Activated CD8-positive, alpha-beta memory T cell treated with anti-CD3 and anti-CD28 coated beads, Interleukin-2, amount 50 U/mL, for 4 hours (primary cell): ENCODE results near the gene CCL28.
"Not testable (repeated sequence)": the region's sequence is repeated elsewhere in the genome, so short reads cannot be mapped to it uniquely, and the experiment has no call there.

ENCODE experiments used
- DNase-seq: peaks from one replicate; pipeline ENCODE4 v3.0.0-alpha.2; 2020

CCL28 gene, protein sequence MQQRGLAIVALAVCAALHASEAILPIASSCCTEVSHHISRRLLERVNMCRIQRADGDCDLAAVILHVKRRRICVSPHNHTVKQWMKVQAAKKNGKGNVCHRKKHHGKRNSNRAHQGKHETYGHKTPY

DNA sequence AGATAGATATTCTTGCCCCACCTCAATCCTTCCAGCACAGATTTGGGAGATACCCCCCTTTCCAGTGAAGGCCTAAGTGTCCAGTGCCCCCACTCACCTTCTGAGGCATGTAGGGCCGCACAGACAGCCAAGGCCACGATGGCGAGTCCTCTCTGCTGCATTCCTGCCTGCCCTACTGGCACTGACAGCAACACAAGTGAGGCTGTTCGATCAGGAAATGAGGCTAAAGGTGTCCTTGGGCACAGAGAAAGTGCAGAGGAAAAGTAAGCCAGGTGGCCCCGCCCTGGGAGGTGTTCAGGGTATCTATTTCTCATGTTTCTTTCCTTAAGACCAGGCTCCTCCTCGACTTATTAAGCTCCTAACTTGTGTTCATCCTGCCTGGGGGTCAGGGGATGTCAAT lies at the start of gene CCL28:
CCL28 (minus strand) TSS at position 236 of the 400 bp plus-strand sequence; CDS start at position 161, 75 bp downstream.
- no peak for DNase-seq

DNA sequence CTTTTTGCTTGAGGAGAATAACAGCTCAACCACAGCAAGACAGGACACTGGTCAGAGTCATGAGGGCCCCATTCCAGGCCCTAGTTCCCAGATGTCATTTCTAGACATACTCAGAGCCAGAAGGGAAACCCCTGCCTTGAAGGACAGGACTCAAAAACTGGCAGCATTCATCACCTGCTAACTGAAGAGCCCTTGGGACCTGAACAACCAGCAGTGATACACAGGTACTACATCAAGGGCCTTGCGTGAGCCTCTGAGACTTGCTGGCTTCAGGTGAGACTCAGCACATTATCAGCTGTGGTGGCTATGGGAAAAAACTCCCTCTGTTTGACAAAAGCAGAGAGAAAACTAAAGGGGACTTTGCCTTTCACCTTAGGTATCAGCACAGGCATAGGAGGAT lies 48.9 kb upstream of the CCL28 start:
- DNase-seq = no peak

DNA sequence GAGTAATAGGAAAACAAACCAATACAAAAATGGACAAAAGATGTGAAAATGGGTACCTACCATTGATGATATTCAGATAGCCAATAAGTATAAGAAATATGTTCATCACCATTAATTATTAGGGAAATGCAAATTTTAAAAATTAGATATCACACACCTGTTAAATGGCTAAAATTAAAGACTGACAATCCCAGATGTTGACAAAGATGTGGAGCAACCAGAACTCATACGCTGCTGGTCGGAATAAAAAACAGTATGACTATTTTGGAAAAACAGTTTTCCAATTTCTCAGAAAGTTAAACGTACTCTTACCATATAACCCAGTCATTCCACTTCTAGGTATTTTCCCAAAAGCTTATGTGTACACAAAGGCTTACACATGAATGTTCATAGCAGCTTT lies 44.4 kb upstream of the CCL28 start:
- no peak for DNase-seq

DNA sequence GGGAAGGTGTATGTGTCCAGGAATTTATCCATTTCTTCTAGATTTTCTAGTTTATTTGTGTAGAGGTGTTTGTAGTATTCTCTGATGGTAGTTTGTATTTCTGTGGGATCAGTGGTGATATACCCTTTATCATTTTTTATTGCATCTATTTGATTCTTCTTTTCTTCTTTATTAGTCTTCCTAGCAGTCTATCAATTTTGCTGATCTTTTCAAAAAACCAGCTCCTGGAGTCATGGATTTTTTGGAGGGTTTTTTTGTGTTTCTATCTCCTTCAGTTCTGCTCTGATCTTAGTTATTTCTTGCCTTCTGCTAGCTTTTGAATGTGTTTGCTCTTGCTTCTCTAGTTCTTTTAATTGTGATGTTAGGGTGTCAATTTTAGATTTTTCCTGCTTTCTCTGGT lies 29.4 kb upstream of the CCL28 start:
- not testable (repeated sequence) for DNase-seq

DNA sequence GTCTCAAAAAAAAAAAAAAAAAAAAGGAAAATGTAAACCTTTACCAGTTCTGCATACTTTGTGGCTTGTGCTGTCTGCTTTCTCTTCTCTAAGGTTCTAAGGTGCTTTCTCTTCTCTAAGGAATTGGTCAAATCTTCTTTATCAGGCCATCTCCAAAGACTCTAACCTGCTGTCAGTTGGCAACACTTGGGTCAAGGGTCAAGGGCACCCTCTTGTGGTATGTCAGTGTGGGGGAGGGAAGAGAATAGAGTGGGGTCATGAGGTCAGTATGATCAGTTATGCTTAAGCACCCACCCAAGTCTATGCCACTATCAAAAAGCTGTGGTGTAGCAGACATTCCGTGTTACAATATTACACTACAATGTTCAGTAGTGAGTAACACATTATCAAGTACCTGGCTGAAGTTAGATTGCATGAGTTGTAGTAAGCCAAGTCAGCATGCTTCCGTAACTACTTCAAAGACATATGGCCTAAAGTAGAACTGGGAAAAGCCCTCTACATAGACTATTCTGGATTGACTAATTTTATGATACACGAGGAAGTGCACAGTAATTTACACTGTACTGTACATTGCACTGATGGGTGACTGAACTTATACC lies 25.0 kb upstream of the CCL28 start:
- no peak for DNase-seq

DNA sequence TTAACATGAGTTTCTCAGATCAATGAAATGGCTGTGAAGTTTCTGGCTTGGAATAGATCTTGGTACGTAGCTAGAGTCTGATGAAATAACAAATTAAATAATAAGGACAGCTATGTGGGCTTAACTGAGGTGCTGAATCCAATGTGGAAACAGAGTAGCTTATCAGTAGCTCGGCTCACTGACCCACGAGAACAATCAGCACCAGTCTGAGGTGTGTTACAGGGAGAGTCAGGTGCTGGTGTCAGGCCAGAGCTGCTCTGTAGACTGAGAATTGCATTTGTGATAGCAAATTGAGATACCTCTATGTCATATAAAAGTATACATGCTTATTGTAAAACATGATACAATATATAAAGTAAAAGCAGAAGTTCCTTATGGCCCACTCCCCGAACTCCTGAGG lies 21.2 kb upstream of the CCL28 start:
- no peak for DNase-seq

DNA sequence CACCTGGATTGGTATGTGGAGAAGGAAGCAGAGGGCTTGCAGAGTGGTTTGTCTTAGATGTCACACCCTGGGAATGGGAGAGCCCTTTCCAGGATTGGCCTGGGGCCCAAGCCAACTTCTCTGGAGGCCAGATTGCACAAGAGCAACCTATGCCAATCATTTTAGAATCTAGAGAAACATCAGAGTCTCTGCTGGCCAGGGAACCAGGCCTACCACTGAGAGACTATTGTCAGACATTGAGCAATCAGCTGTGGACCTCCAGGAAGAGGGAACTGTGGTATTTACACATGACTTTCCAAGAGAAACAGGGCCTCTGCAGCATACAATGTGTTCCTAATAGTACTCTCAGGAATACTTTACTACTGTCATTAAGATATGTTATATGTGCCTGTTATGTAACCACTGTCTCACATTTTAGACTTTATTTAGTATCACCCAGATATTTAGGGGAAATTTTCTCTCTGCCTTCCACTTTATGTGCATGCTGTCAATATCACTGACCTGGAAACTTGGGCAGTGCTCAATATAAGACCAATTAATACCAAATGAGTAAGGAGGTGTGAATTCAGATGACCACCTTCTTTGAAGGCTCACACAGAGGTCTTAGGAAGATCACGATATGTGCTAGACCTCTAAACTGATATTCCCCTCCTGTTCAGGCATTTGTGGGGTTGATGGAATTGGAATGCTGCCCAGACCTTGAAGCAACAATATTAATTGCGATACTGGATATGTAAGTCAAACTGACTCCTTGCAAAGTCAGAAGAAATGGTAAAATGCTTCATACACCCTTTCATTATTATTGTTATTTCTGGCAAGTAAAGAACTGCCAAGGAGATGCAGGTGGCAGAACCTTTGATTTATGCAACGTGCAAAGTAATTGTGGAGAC lies 20.5 kb upstream of the CCL28 start:
- no peak for DNase-seq

DNA sequence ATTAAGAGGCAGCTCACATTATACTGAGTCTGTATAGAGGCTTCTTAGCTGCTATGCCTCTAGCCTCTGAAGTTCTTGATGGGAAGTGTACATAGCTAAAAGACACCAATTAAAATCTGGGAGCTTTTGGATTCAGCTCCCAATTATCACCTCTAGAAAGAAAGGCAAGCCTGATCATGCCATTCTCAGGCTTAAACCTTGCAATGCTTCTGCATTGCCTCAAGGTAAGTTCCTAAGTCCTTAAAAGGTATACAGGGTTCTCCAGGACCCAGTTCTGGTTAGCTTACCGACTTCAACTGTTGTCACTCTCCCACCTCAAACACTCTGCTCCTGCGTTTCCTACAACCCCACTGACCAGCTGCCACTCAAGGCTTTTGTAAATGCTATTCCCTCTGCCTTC lies 17.5 kb upstream of the CCL28 start:
- DNase-seq = no peak

DNA sequence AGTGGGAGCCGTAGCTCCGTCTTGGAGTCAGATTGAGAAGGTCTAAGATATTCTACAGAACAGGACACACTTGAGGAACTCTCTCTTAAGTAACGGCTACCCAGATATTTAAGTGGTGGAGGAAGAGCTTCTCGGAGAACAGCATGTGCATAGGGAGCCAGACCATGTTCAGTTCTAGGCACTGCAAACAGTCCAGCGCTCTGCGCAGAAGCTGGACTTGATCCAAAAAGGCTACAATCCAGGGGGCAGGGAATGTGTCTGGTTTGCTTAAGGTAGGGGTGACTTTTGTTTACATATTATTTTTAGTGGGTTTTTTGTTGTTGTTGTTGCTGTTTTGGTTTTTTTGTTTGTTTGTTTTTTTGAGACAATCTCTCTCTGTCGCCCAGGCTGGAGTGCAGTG lies 16.8 kb upstream of the CCL28 start:
- DNase-seq = no peak

DNA sequence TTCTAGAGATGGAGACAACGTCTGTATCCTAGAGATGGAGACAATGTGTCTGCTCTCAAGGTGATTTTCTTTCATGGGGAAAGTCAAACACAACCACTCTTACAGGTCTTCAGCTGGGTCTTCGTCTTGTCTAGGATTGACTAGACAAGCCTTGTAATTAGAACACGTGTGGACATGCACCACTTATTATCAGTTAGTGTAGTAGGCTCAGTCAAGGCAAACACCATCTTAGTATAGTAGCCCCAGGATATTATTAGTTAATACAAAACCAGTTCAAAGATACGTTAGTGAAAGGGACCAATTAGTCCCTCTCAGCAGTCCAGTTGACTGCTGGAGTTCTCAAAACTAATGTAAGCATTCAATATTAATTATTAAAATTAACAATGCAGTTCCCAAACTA lies 15.1 kb upstream of the CCL28 start:
- no peak for DNase-seq

DNA sequence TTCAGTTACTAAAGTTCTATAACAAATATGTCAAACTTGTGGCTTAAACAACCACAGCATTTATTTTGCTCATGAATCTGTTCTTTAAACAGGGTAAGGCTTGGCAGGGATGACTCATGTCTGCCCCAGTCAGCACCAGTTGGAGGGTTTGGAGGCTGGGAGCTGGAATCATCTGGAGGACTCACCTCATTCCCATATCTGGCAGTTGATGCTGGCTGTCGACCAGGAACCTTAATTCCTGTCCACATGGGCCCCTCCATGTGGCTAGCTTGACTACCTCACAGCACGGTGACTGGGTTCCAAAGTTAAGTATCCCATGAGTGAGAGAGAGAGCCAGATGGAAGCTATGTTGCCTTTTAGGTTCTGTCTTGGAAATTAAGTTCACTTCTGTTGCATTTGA lies 13.8 kb upstream of the CCL28 start:
- no peak for DNase-seq

DNA sequence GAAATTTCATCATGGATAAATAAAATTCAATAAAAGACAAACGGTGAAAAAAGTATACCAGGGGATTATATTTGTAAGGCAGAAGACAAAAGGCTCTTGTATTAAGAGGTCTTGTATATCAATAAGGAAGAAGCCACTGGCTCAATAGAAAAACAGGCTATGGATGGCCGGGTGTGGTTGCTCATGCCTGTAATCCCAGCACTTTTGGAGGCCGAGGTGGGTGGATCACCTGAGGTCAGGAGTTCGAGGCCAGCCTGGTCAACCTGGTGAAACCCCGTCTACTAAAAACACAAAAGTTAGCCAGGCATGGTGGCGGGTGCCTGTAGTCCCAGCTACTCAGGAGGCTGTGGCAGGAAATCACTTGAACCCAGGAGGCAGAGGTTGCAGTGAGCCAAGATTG lies 10.9 kb upstream of the CCL28 start:
- not testable (repeated sequence) for DNase-seq

DNA sequence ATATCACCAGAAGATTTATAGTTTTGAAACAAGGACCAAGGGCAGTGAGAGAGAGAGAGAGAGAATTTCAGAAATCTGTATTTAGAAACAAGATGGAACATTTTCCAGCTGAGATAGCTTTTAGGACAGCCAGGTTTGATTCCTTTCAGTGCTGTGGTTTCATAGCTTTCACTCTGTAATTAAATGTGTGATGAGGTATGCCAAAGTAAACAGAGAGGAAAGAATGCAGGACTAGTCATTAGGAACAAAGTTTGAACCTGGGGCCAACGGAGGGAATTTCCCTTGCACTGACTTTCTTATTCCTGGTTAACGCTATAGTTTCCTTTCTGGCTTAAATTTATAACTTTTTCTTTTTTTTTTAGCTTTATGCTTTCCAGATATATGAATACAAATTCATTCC lies 10.0 kb upstream of the CCL28 start:
- DNase-seq = no peak

DNA sequence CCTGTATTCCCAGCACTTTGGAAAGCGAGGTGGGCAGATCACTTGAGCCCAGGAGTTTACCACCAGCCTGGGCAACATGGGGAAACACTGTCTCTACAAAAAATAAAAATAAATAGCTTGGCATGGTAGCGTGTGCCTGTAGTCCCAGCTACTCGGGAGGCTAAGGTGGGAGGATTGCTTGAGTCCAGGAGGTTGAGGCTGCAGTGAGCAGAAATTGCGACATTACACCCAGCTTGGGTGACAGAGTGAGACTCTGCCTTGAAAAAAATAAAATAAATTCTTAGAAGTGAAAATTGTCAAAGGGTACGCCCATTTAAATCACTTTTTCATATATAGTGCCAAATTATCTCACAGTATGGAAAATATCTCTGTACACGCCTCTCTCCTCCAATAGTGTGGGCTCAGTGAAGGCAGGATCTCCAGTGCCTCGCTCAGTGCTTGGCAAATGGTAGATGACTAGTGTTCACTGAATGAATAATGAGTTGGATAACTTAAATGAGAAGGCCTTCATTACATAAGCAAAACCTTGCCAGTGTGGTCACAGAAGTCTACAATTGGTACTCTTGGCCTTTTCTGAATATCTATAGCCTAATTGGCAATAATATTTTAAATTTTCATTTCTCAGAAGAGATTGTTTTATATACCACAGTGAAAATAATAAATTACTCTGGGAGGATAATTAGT lies 9.4 kb upstream of the CCL28 start:
- no peak for DNase-seq

DNA sequence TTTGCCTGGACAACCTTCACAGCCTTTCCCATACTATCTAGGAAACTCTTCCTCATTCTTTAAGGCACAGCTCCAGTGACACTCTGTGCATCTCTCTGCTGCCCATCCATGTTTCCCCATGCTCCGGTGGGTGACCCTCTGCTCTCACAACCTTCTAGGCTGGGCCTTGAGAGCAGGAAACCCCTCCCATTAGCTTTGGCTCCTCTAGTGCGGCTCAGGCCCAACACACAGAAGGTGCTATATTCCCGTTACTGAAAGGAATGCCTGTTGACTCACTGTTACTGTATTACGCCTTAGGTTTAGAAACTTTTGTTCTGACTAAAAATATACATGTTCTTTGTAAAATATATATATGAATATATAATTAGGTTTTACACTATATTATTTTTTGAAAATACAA lies 8.1 kb upstream of the CCL28 start:
- DNase-seq = no peak

DNA sequence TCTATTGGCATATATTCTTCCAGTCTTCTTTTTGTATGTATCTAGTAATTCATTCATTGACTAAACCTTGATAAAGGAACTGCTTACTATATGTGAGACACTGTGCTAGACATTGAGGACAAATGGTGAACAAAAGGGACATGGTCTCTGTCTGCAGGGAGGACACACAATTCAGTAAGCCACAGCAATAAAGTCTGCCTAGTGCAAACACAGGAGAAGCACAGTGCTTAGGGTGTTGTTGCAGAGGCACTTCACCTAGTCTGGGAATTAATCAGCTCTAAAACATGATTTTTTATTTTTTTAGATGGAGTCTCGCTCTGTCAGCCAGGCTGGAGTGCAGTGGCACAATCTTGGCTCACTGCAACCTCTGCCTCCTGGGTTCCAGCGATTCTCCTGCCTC lies 6.4 kb upstream of the CCL28 start:
- DNase-seq = no peak

DNA sequence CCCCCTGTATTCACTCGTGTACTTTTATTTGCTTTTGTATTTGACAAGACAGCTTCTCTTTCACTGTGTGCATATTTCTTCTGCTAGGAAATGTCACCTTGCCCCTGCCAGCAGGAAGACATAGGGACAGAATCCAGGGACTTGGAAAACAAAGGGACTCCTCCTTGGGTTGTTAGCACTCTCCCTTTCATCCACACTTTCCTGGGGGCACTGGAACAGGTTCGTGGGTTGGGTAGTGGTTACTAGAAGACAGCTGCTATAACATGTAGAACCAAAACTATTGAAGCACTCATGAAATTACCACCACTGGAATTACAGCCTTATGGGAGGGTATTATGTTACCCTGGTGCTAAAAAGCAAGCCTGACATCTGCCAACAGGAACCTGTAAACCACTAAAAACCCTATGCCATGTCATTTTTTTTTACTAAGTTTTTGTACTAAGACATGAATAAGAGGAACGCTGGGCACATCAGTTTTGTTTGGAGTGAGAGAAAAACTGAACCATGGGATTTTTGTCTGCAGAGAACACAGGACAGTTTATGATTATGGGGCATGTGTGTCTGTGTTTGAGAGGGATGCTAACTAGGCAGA lies 4.7 kb upstream of the CCL28 start:
- no peak for DNase-seq

DNA sequence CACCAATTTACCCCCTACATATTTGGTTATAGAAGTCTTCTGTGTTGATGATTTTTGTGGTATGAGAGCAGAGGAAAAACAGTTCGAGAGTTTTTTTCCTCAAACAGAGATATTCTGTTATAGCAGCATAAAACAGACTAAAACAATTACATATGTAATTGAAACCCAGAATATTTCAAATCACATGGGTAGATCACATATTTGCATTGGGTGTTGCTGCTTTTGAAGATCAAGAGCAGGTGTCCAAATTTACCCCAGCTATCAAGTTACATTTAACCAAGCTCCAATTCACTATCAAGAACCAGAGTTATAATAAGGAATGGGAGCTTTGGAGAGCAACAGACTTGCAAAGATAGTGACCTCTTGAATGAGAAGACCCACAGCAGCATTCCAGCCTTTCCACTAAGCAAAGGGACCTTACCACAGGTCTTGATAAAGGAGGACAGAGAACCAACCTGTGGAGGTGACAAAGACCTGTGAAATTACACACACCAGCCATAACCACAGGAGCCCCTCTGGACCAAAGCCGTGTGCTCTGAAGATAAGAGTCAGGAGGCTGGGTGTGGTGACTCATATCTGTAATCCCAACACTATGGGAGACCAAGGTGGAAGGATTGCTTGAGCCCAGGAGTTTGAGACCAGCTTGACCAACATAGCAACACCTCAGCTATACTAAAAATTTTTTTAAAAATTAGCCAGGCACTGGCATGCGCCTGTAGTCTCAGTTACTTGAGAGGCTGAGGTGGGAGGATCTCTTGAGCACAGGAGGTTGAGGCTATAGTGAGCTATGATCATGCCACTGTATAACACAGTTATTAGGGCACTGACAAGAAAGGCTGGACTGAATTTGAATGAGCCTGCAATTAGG lies 4.0 kb upstream of the CCL28 start:
- no peak for DNase-seq

DNA sequence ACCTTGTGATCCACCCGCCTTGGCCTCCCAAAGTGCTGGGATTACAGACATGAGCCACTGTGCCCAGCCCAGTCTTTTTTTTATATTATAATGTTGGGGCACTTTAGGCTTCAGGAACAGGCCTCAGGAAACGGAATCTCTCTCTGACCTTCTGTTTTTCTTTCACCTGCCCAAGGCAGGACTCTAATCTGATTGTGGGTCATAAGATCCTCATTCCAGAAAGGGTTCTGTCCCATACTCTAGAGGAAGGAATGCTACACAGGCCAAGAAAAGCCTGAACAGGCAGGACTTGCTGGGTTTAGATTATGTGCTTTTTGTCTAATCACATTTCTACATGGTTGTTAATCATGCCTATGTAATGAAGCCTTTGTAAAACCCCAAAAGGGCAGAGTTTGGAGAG lies 1.8 kb upstream of the CCL28 start:
- DNase-seq = no peak

DNA sequence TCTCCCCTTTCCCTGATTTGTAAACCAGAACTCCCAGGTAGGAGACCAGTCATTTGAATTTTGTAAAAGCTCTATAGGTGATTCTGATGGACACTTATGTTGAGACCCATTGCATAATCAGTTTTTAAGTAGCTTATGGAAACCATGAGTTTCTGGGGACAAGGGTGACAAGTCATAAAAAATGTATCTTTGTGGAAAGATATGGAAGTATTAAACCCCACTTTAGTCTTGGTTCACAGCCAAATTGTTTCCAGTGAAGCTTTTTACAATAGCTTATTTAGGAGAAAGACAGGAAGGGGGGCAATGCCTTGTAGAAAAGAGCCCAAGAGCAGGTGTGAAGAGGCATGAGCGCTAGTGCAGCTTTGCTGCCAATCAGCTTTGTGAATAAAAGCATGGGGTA lies 453 bp upstream of the CCL28 start:
- DNase-seq = no peak

DNA sequence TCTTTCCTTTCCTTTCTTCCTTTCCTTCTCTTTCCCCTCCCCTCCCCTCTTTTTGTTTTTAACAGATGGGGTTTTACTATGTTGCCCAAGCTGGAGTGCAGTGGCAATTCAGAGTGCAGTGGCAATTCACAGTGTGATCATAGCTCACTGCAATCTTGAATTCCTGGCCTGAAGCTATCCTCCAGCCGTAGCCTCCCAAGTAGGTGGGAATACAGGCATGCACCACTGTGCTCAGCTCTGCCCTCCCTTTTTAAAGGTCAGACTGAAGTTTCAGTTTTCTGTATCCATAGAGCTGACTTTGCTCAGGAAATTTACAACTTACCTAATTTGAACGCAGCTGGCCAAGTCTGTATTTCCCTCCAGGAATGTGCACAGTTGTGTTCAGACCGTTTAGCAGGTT lies 696 bp downstream of the CCL28 start:
- DNase-seq = no peak

DNA sequence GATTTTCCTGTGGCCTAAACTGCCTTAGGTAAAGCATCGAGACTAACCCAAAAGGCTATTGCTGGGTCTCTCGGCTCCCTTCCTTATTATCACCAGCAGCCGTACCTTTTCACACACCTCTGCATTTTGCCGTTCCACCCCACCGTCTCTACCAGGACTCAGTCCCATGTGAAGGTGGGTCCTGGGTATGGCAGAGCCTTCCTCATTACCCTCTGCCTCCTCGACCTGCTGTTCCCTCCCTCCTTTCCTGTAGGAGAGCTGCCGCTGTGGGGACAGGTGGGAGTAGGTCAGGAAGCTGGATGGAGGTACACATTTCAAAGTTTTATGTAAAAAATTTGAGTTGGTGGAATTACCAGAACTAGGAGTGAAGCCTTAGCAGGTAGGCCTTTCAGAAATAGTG lies 1.8 kb downstream of the CCL28 start:
- DNase-seq = no peak
